Fibroblast of pulmonary artery (primary cell): ENCODE results near the gene CRIM1.

Source experiments
- DNase-seq: peaks from one replicate; pipeline ENCODE4 v3.0.0-alpha.2; 2010; ENCODE audit warnings: low read depth
- H3K4me3 ChIP-seq: replicated peaks from 2 replicates; pipeline ENCODE4 v1.5.1; 2011; ENCODE audit warnings: low read depth, mild to moderate bottlenecking, control low read depth, low read length, moderate library complexity
- CTCF ChIP-seq: IDR thresholded peaks from 2 replicates; pipeline ENCODE4 v1.5.1; 2011; ENCODE audit warnings: mild to moderate bottlenecking, control low read depth, low read length, inconsistent platforms; ENCODE audit errors: missing control alignments

The CRIM1 gene

DNA sequence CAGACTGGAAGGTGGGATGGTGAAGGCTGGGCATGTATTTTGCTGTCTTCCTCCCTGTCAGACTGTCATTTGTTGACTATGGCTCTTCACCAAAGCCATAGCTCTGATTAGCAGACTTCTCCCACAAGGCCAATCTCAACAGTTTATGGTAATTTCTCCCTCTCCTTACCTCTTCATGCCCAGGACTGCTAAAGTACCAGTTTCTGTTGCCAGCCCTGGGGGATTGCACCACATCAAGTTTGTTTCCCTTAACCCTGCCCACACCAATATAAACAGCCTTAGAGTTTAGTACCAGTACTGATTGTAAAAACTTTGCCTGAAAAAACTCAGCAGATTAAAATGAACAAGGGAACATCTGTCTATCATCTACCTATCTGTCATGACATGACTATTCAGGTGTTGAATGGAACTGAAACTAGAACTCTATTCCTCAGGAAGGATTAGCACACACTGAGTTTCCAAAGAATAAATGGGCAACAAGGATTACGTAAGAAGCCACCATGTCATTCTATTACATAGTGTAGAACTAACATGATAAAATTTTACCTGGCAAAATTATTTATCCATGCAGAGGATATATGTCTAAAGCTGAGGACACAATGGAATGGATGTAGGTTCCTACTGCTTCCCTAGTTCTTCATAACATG, 228.7 kb downstream of the CRIM1 start:
- DNase-seq: no peak
- no peak overlapping the region for H3K4me3 ChIP-seq
- TF ChIP-seq CTCF: no peak

- DNase-seq: no peak
- H3K4me3 ChIP-seq: no peak overlapping the region
- no peak for TF ChIP-seq CTCF
Measured at GRCh38 chr2:36586672-36587071, 231.1 kb downstream of the CRIM1 start.

DNA sequence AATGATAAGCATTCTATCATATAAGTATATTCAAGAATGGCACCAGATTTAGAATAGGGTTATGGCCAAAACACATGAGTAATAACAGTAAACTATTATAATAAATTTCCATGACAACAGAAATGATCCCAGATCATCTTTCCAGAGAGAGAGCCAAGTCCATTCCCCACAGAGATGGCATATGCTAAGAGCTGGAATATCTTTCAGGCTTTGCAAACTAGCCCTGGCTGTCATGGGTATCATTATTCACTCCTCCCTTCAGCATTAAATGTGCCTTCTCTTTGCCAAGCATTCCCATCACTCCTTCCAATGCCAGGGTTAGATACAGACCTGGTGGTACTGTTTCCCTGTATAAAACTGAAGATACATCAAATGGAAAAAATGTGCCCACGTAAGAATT, 231.5 kb downstream of the CRIM1 start:
- no peak for TF ChIP-seq CTCF
- DNase-seq: no peak
- no peak overlapping the region for H3K4me3 ChIP-seq

DNA sequence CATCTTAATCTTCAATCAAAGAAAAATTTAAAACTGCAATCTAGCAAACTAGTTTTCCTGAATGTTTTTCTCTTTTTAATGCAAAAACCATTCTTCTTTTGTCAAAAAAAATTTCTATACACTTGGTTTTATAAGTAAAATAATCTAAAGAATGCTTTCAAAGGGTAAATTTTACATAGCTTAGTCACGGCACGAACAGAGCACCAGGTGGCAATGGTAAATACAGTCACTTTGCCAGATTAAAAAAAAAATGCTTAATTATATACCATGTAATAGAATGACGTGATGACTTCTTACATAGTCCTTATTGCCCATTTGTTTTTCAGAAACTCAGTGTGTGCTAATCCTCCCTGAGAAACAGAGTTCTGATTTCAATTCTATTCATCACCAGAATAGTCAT, 232.0 kb downstream of the CRIM1 start:
- no peak overlapping the region for H3K4me3 ChIP-seq
- no peak for TF ChIP-seq CTCF

GRCh38 chr2:36589230-36589630, 233.7 kb downstream of the CRIM1 start:
- no peak for DNase-seq
- TF ChIP-seq CTCF: no peak
- H3K4me3 ChIP-seq: no peak overlapping the region

More for the DNA sequence above, 232.0 kb downstream of the CRIM1 start:
- DNase-seq: no peak

- H3K4me3 ChIP-seq: no peak overlapping the region
- TF ChIP-seq CTCF: no peak
- DNase-seq: no peak
Measured at GRCh38 chr2:36594849-36595248, 239.3 kb downstream of the CRIM1 start.

DNA sequence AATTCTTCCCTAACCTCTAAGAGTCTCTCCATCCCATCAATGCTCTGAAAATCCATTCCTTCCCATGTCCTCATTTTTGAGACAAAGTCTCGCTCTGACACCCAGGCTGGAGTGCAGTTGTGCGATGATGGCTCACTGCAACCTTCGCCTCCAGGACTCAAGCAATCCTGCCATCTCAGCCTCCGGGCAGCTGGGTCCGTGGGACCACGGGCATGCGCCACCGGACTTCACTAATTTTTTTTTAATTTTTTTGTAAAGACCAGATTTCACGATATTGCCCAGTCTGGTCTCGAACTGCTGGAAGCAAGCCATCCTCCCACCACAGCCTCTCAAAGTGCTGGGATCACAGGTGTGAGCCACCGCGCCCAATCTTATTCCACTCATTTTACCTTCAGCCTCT, 240.8 kb downstream of the CRIM1 start:
- no peak for DNase-seq
- TF ChIP-seq CTCF: no peak
- peak overlapping the region; percentile 88 for H3K4me3 ChIP-seq
